Measurements from ENCODE around the gene GCAT. TPM values are rescaled to one million over a fixed set of nuclear protein-coding genes. Genes with fewer than 3 reads are reported as not detected.
A peak's percentile ranks its signal among the peaks of the same experiment; 100 is the strongest.

The GCAT gene
- total RNA-seq, 2 experiments from 2014 or later = 1.4 to 1.8 TPM

DNA sequence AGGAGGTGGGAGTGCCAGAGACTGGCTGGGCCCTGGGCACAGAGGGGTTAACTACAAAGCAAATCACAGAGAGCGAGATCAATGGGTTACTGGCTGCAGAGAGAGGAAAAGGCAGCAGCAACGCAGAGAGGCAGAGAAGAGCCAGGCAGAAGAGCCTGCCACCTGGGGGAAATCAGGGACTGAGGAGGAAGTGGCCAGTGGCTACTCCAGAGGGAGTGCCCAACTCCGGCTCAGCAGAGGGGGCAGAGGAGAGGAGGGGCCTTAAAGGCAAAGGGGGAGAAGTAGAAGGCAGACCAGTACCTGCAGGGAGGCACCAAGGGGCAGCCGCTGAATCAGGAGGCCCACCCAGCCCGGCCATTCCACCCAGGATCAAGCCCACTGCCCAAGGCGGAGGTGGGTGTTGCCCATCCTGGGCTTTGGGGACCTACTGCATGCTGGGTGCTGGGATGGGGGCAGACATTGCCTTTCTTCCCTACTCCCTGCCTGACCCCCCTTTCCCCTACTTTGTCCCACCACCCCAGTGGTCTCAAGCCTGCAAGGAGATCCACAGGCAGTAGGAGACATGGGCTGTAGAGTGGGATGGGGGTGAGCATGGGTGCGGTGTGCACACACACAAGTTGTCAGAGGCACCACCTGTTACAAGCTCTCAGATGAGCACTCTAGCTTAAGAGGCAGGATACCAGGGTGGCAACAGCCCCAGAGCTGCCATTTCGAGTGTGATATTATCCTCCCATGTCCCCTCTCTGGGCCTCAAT, 14.5 kb downstream of the GCAT start:
- intact Hi-C loops (cut with DNase I, micrococcal nuclease) = no loop called here
- peaks cover 23% of the 10 kb centered on the region for H3K4me1 ChIP-seq (ENCODE audit: insufficient read depth, low read length)
- Mint-ChIP-seq H3K4me1 (ENCODE audit: low read depth) (peaks cover 3% of the 10 kb centered on the region), H3K36me3 (ENCODE audit: low read depth) (no peaks in the 10 kb centered on the region), H3K27me3 (peaks cover 43% of the 10 kb centered on the region), H3K27ac (no peak overlapping the region), H3K4me3 (no peak overlapping the region), H3K9me3 (no peaks in the 10 kb centered on the region)
- TF ChIP-seq, protein P1, sequence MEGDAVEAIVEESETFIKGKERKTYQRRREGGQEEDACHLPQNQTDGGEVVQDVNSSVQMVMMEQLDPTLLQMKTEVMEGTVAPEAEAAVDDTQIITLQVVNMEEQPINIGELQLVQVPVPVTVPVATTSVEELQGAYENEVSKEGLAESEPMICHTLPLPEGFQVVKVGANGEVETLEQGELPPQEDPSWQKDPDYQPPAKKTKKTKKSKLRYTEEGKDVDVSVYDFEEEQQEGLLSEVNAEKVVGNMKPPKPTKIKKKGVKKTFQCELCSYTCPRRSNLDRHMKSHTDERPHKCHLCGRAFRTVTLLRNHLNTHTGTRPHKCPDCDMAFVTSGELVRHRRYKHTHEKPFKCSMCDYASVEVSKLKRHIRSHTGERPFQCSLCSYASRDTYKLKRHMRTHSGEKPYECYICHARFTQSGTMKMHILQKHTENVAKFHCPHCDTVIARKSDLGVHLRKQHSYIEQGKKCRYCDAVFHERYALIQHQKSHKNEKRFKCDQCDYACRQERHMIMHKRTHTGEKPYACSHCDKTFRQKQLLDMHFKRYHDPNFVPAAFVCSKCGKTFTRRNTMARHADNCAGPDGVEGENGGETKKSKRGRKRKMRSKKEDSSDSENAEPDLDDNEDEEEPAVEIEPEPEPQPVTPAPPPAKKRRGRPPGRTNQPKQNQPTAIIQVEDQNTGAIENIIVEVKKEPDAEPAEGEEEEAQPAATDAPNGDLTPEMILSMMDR (IDR thresholded peaks at IDR 0.05) = no peak
- ATAC-seq (ENCODE audit: poor library complexity) (no peak), DNase-seq (no peak)
- no peaks in the 10 kb centered on the region for H3K36me3 ChIP-seq (ENCODE audit: insufficient read depth, low read length)
- no peak overlapping the region for H3K4me3 ChIP-seq (ENCODE audit: low read length)
- peaks cover 9 to 12% of the 10 kb centered on the region in 2 experiments for H3K27me3 ChIP-seq (ENCODE audit: control insufficient read depth in 1 of 2, insufficient read depth in 2 of 2, low read length in 2 of 2)
- POLR2A ChIA-PET = no interaction called here
- no peaks in the 10 kb centered on the region for H3K9me3 ChIP-seq (ENCODE audit: control insufficient read depth in 1 of 2, insufficient read depth in 1 of 2, low read length in 2 of 2)
- CTCF ChIA-PET = no interaction called here
- no peak overlapping the region for H3K27ac ChIP-seq (ENCODE audit: low read depth in 1 of 2, low read length in 2 of 2)

DNA sequence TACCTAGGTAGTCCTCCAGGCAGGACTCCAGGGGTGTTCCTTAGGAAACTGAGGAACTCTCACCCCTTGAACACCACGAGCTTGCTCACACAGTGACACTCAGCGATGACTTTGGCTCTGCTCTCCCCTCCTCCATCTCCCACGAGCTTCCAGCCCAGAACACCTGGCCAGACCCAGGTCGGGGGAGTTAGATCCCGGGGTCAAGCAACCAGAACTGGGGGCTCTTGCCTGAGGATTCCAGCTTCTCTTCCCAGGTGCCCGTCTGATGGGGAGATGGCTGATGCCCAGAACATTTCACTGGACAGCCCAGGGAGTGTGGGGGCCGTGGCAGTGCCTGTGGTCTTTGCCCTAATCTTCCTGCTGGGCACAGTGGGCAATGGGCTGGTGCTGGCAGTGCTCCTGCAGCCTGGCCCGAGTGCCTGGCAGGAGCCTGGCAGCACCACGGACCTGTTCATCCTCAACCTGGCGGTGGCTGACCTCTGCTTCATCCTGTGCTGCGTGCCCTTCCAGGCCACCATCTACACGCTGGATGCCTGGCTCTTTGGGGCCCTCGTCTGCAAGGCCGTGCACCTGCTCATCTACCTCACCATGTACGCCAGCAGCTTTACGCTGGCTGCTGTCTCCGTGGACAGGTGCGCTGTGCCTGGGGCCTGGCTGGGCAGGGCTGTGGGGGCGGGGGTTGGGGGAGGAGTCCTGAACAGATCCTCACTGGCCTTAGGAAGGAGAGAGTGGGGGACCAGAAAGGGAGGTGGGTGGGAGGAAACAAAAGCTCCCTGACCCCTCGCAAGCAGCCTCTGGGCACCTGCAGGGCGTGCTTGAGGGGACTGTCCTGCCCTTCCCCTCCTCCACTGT, 15.6 kb downstream of the GCAT start, which contains the start of gene GALR3:
TSS of gene GALR3 (plus strand) at position 249 of the 852 bp plus-strand sequence. CDS start at position 274, 25 bp downstream.
- Histone ChIP-seq H3K27ac (ENCODE audit: low read depth in 1 of 2, low read length in 2 of 2) (no peak within 1 kb of the TSS), H3K4me1 (ENCODE audit: insufficient read depth, low read length) (peaks cover 12% of the 10 kb centered on the region), H3K9me3 (ENCODE audit: control insufficient read depth in 1 of 2, insufficient read depth in 1 of 2, low read length in 2 of 2) (no peaks in the 10 kb centered on the region), H3K36me3 (ENCODE audit: insufficient read depth, low read length) (no peaks in the 10 kb centered on the region), H3K27me3 (ENCODE audit: control insufficient read depth in 1 of 2, insufficient read depth in 2 of 2, low read length in 2 of 2) (peaks cover 9% of the 10 kb centered on the region in 2 experiments), H3K4me3 (ENCODE audit: low read length) (no peak within 1 kb of the TSS)
- Mint-ChIP-seq H3K27me3 (peaks cover 40% of the 10 kb centered on the region), H3K9me3 (no peaks in the 10 kb centered on the region), H3K27ac (no peak within 1 kb of the TSS), H3K36me3 (ENCODE audit: low read depth) (peaks cover 4% of the 10 kb centered on the region), H3K4me1 (ENCODE audit: low read depth) (no peaks in the 10 kb centered on the region), H3K4me3 (peak within 1 kb of the TSS; percentile 42)
- TF ChIP-seq, protein P1 (IDR thresholded peaks at IDR 0.05) = no peak
- ChIA-PET POLR2A (interaction anchor here (1.0 kb wide), 1 partner anchor 21 kb away, joined by 3 read pairs; the partner anchor contains the start of gene ANKRD54), CTCF (no interaction called here)
- DNase-seq (no peak), ATAC-seq (ENCODE audit: poor library complexity) (no peak)
- intact Hi-C loops (cut with DNase I, micrococcal nuclease) = no loop called here

GRCh38 chr22:37824674-37825641, 17.2 kb downstream of the GCAT start:
- Mint-ChIP-seq H3K4me1 (ENCODE audit: low read depth) (no peaks in the 10 kb centered on the region), H3K27me3 (peaks cover 30% of the 10 kb centered on the region), H3K4me3 (no peak overlapping the region), H3K27ac (no peak overlapping the region), H3K9me3 (no peaks in the 10 kb centered on the region), H3K36me3 (ENCODE audit: low read depth) (peaks cover 16% of the 10 kb centered on the region)
- DNase-seq (peak in 2 of 14 experiments; percentile 32 to 33), ATAC-seq (ENCODE audit: poor library complexity) (peak; percentile 46)
- Histone ChIP-seq H3K9me3 (ENCODE audit: control insufficient read depth in 1 of 2, insufficient read depth in 1 of 2, low read length in 2 of 2) (no peaks in the 10 kb centered on the region), H3K36me3 (ENCODE audit: insufficient read depth, low read length) (no peaks in the 10 kb centered on the region), H3K4me1 (ENCODE audit: insufficient read depth, low read length) (peaks cover 3% of the 10 kb centered on the region), H3K4me3 (ENCODE audit: low read length) (no peak overlapping the region), H3K27ac (ENCODE audit: low read depth in 1 of 2, low read length in 2 of 2) (no peak overlapping the region), H3K27me3 (ENCODE audit: control insufficient read depth in 1 of 2, insufficient read depth in 2 of 2, low read length in 2 of 2) (peaks cover 5 to 9% of the 10 kb centered on the region in 2 experiments)
- TF ChIP-seq, protein P1 (IDR thresholded peaks at IDR 0.05) = no peak
- POLR2A ChIA-PET = interaction anchor here (1.0 kb wide), 1 partner anchor 19 kb away, joined by 3 read pairs; the partner anchor contains the start of gene ANKRD54
- intact Hi-C loops (cut with DNase I, micrococcal nuclease) = no loop called here
- CTCF ChIA-PET = no interaction called here
